MCF 10A (cell line): Measurements from ENCODE around the gene DAW1. TPM values are rescaled to one million over a fixed set of nuclear protein-coding genes. Genes with fewer than 3 reads are reported as not detected.

ENCODE experiments used
- BruUV-seq: library from RNA; stranded (reverse); fragments of 400-500 nt; replicated peaks from 2 replicates; lab custom pipeline; 2021; lab: Mats Ljungman, UMichigan
- CTCF ChIA-PET: fragments of 300-600 bp; sonication (Branson Sonifier 250); formaldehyde crosslinking; extraction: SDS; loops from one replicate; lab custom pipeline; 2021; ENCODE audit warnings: antibody characterized with exemption, inconsistent platforms; lab: Yijun Ruan, JAX
- POLR2A ChIA-PET: fragments of 300-600, 350-650 bp; sonication (Branson Sonifier 250); formaldehyde crosslinking; extraction: SDS; loops from one replicate; lab custom pipeline; 2020; ENCODE audit warnings: antibody characterized with exemption, inconsistent platforms; lab: Yijun Ruan, JAX
- DNase-seq: peaks from one replicate; pipeline ENCODE4 v3.0.0-alpha.2; 2018; ENCODE audit not compliant: unreplicated experiment
- H3K27ac Mint-ChIP-seq: one replicate; pipeline ENCODE4 v1.8.0; 2022; ENCODE audit warnings: mild to moderate bottlenecking, low read depth, mixed read lengths; ENCODE audit not compliant: unreplicated experiment
- H3K27me3 Mint-ChIP-seq: one replicate; pipeline ENCODE4 v1.8.0; 2022; ENCODE audit warnings: mixed read lengths; ENCODE audit not compliant: insufficient read depth, unreplicated experiment
- H3K36me3 Mint-ChIP-seq: one replicate; pipeline ENCODE4 v1.8.0; 2022; ENCODE audit warnings: mild to moderate bottlenecking, moderate library complexity, mixed read lengths; ENCODE audit not compliant: insufficient read depth, unreplicated experiment
- H3K4me1 Mint-ChIP-seq: one replicate; pipeline ENCODE4 v1.8.0; 2022; ENCODE audit warnings: mixed read lengths; ENCODE audit not compliant: insufficient read depth, unreplicated experiment
- H3K4me3 Mint-ChIP-seq: one replicate; pipeline ENCODE4 v1.8.0; 2022; ENCODE audit warnings: mild to moderate bottlenecking, moderate library complexity, mixed read lengths; ENCODE audit not compliant: unreplicated experiment
- H3K9me3 Mint-ChIP-seq: one replicate; pipeline ENCODE4 v1.8.0; 2022; ENCODE audit warnings: mixed read lengths; ENCODE audit not compliant: unreplicated experiment
- intact Hi-C: fragments of 100-400 bp; cut with micrococcal nuclease; formaldehyde crosslinking; loops from 2 replicates; pipeline ENCODE4 v1.14.1; 2022
- total RNA-seq: library from RNA; stranded (reverse); gene quantifications from 2 replicates; pipeline ENCODE4 v1.2.3, GENCODE V29; 2022
- TF ChIP-seq, protein P1 (sequence below): fragments of 200-600 bp; IDR thresholded peaks from one replicate; pipeline ENCODE4 v1.8.0; 2022; ENCODE audit warnings: antibody characterized with exemption, mild to moderate bottlenecking; ENCODE audit not compliant: unreplicated experiment

The DAW1 gene
- total RNA-seq, 1 experiment from 2014 or later = 1.1 TPM

DNA sequence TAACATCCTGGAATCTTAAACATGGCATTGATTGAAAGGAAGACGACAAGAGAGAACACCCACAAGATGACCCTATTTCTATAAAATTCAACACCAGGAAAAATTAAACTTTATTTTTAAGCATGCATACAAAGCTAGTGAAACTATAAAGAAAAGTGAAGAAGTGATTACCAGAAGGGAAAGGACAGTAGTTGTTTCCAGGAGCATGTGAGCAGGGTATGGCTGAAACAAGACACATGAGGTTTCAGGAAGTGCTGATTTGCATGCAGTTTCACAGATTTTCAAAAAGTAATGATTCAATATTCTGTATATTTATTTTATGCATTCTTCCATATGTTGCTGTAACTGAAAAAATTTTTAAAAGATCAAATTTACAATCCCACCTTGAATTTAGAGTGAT, 24.6 kb upstream of the DAW1 start:
- ChIA-PET POLR2A (interaction anchor here (1.3 kb wide), 1 partner anchor 30 kb away, joined by 3 read pairs; no protein-coding TSS in a partner anchor), CTCF (interaction anchor here (1.2 kb wide), 1 partner anchor 16 kb away, joined by 4 read pairs; no protein-coding TSS in a partner anchor)
- BruUV-seq = no TSS peak
- H3K9me3 Mint-ChIP-seq = no peaks in the 10 kb centered on the region
- DNase-seq = no peak
- no peak overlapping the region for H3K27ac Mint-ChIP-seq
- no peak overlapping the region for H3K4me3 Mint-ChIP-seq
- H3K27me3 Mint-ChIP-seq = no peaks in the 10 kb centered on the region
- TF ChIP-seq, protein P1, sequence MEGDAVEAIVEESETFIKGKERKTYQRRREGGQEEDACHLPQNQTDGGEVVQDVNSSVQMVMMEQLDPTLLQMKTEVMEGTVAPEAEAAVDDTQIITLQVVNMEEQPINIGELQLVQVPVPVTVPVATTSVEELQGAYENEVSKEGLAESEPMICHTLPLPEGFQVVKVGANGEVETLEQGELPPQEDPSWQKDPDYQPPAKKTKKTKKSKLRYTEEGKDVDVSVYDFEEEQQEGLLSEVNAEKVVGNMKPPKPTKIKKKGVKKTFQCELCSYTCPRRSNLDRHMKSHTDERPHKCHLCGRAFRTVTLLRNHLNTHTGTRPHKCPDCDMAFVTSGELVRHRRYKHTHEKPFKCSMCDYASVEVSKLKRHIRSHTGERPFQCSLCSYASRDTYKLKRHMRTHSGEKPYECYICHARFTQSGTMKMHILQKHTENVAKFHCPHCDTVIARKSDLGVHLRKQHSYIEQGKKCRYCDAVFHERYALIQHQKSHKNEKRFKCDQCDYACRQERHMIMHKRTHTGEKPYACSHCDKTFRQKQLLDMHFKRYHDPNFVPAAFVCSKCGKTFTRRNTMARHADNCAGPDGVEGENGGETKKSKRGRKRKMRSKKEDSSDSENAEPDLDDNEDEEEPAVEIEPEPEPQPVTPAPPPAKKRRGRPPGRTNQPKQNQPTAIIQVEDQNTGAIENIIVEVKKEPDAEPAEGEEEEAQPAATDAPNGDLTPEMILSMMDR = no peak
- H3K36me3 Mint-ChIP-seq = no peaks in the 10 kb centered on the region
- intact Hi-C loops = no loop called here
- H3K4me1 Mint-ChIP-seq = peaks cover 14% of the 10 kb centered on the region

DNA sequence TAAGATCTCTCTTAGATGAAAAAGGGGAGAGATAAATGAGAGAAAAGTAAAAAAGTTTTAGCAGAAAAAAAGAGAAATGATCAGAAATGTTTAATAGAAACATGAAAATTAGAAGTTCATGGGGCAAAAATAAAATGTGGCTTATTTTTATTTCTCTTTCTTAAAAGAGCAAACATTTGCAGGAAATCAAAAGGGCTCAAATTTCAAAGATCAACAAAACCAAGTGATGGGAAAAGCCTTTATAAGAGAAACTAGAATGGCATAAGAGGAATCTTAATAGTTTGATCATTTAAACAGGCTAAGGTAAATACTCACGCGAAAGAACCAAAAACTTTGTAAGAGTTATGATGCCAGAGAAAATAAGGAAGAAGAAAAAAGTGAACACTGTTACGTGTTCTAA, 23.3 kb upstream of the DAW1 start:
- H3K36me3 Mint-ChIP-seq = no peaks in the 10 kb centered on the region
- DNase-seq = no peak
- no peak overlapping the region for H3K27ac Mint-ChIP-seq
- TF ChIP-seq, protein P1 = no peak
- ChIA-PET CTCF (no interaction called here), POLR2A (no interaction called here)
- H3K4me3 Mint-ChIP-seq = no peak overlapping the region
- H3K9me3 Mint-ChIP-seq = no peaks in the 10 kb centered on the region
- H3K4me1 Mint-ChIP-seq = peaks cover 26% of the 10 kb centered on the region
- H3K27me3 Mint-ChIP-seq = no peaks in the 10 kb centered on the region
- BruUV-seq = no TSS peak
- intact Hi-C loops = no loop called here

DNA sequence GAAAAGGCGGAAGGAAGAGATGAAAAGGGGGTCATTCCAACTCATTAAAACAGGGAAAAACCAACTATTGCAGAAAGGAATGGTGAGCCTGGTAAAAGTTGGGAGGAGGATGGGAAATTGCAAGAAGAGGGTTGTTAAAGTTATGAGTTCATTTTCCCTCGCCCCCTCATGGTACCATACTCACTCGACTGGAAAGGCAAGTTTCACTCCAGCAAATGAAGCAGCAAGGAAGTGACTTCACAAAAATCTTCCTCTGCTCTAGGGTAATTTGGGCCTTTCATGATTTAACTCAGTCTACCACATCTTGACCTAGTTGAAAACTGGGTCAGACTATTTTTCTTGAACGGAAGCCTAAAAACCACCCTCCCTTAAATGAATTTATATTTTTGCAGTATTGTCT, 22.8 kb upstream of the DAW1 start:
- Mint-ChIP-seq H3K27me3 (no peaks in the 10 kb centered on the region), H3K4me1 (peaks cover 31% of the 10 kb centered on the region), H3K4me3 (no peak overlapping the region), H3K36me3 (no peaks in the 10 kb centered on the region), H3K27ac (no peak overlapping the region), H3K9me3 (no peaks in the 10 kb centered on the region)
- TF ChIP-seq, protein P1 = no peak
- intact Hi-C loops = no loop called here
- DNase-seq = no peak
- ChIA-PET CTCF (no interaction called here), POLR2A (no interaction called here)
- BruUV-seq = no TSS peak

DNA sequence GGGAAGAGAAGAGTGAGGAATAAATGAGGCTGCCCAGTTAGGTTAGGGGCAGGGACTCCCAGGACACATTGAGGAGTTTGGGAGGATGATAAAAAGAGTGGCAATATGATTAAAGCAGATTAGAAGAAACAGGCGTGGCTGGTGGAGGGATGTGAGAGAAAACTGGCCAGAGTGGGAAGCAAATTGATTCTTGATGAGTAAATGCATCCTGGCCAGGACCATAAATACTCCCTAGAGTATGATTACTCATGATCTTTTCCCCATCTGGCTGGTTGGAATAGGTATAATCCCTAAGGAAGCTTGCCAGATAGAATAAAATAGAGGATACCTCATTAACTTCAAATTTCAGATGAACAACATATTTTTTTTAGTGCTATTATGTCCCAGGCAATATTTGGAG, 21.5 kb upstream of the DAW1 start:
- ChIA-PET CTCF (interaction anchor here (0.7 kb wide), 1 partner anchor 1033 kb away, joined by 3 read pairs; no protein-coding TSS in a partner anchor), POLR2A (interaction anchor here (0.7 kb wide), 1 partner anchor 32 kb away, joined by 3 read pairs; no protein-coding TSS in a partner anchor)
- intact Hi-C loops = no loop called here
- H3K9me3 Mint-ChIP-seq = no peaks in the 10 kb centered on the region
- no peaks in the 10 kb centered on the region for H3K36me3 Mint-ChIP-seq
- H3K4me1 Mint-ChIP-seq = peaks cover 41% of the 10 kb centered on the region
- TF ChIP-seq, protein P1 = no peak
- H3K4me3 Mint-ChIP-seq = no peak overlapping the region
- DNase-seq = peak; percentile 65
- no peak overlapping the region for H3K27ac Mint-ChIP-seq
- no peaks in the 10 kb centered on the region for H3K27me3 Mint-ChIP-seq
- BruUV-seq = no TSS peak
